ENCODE data around the gene COX18.

The COX18 gene, protein sequence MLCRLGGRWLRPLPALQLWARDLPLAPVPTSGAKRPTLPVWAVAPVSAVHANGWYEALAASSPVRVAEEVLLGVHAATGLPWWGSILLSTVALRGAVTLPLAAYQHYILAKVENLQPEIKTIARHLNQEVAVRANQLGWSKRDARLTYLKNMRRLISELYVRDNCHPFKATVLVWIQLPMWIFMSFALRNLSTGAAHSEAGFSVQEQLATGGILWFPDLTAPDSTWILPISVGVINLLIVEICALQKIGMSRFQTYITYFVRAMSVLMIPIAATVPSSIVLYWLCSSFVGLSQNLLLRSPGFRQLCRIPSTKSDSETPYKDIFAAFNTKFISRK

DNA sequence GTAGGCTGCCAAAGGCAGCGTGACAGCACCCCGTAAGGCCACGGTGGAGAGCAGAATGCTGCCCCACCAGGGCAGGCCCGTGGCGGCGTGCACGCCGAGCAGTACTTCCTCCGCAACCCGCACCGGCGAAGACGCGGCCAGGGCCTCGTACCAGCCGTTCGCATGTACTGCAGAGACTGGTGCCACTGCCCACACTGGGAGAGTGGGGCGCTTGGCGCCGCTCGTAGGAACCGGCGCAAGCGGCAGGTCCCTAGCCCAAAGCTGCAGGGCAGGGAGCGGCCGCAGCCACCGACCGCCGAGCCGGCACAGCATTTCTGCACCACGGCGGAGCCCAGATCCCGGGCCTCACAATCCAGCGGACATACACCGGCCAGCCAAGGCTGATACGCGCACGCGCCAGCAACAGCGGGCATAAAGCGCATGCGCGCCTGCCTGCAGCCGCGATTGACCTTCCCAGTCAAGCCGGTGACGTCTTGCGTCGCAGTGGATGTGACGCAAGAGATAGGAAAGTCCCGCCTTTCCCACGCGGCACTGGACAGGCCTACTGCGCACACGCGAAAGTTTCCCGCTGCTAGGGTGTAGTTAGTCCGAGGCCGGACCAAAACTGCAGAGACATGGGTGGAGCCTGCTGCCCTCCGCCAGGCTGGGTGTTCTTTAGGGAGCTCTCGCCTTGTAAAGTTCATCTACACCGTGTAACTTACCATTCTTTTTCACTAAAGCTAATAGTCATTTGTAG lies at the start of gene COX18:
Gene COX18, minus strand, starts transcription at position 379 of the 736 bp plus-strand sequence. Its CDS starts 67 bp downstream, at position 312.
- peak; percentile 94 to 97 for DNase-seq

DNA sequence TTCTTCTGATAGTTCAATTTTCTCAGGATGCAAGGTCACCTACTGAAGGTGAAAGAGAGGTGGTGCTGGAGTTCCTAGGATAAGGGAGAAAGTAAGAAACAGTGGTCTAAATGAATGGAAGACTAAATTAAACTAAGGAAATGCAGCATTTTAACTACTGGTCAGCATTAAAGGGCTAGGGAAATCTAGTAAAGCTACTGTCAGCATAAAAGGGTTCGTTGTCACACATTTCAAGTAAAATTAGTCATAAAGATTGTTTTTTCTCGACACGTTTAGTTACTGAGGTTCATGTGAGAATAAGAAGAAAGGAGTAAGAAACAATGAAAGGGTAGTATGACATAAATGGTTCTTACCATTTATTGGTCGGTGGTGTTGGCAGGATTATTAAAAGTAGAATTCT lies 40.0 kb upstream of the COX18 start:
- no peak for DNase-seq

DNA sequence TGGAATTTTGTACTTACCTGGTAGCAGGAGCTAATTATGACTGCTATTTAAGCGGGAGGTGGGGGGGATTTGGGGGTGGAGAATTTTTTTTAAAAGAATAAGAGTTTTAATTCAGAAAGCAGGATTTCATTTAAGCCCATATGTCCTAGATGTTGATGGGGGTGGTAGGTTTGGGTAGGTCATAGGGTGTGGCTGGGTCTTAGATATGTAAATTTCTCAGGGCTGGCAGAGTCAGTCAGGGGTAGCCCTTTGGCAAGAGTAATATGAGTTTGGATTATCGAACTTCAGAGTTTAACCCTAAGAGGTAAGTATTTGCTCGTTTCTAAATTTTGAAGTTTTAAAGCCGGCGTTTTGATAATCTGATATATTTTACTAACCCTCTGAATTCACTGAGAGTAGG lies 35.2 kb upstream of the COX18 start:
- DNase-seq: no peak

DNA sequence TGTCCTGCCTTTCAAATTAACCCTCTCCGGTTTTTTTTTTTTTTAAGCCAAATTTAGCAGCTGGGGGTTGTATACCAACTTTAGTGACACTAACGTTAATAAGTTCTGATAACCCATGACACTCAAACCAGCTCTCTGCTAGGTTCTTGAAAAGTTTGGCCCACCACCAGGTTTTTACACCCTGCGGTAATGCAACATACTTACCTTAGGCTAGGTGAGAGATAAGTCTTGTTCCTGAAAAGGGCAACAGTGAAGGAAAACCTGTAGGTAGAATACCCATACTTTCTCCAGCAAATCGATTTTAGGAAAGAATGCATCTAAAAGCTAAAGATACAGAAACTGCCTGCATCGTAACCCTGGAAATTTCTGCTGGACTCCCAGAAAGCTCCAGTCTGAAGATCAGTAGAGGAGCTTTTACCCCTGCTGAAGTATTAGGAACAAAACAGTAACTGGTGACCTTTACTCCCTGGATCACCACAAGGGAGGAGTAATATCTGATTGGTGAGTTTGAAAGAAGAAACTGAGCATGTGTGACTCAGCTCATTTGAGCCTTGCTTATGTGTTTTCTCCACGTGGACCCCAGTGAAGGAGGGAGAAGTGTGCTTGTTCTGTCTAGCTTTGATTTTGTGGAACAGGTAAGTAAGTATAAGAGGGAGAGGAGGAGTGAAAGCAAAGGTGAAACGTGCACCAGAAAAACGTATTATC lies 34.4 kb upstream of the COX18 start:
- DNase-seq: no peak

DNA sequence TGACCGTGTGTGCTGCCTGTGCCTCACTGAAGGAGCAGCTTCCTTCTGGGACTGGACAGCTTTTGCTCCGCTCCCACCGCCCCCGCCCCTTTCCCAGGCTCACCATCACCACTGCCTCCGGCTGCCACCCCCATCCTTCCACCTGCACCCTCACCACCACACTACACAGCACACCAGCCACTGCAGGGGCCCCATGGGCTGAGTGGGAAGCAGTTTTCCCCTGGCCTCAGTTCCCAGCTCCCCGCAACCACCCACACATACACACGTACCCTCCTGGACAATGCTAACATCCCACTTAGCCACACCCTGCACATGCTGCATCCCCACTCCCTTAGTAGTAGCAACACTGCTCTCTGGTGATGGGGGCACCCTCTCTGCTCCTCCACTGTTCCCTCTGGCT lies 29.6 kb upstream of the COX18 start:
- no peak for DNase-seq

DNA sequence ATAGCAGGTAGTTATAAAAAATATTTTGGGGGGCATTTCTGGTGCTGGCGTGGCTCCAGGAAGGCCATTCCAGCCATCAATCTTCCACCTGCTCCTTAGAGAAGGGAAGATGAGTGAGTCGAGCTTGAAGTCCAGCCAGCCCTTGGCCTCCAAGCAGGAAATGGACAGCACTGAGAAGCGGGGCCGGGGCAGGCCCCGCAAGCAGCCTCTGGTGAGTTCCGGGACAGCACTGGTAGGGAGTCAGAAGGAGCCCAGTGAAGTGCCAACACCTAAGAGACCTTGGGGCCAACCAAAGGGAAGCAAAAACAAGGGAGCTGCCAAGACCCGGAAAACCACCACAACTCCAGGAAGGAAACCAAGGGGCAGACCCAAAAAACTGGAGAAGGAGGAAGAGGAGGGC lies 29.2 kb upstream of the COX18 start:
- DNase-seq: no peak

DNA sequence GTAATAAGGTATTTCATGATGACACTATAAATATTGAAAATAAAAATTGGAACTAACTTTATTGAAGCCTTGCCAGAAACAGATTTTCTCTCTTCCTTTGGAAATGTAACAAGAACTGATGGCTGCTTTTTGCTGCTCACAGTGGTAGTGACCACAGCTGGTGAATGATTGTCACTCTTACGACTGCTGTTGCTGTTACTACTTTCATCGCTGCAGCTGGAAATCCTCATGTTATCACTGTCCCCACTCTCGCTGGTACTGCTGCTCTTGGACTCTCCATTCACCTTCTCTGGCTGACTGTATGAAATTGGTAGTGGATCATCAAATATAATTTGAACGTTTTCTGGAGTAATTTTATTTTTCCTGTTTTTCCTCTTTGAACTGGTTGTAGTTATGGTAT lies 28.5 kb upstream of the COX18 start:
- no peak for DNase-seq

DNA sequence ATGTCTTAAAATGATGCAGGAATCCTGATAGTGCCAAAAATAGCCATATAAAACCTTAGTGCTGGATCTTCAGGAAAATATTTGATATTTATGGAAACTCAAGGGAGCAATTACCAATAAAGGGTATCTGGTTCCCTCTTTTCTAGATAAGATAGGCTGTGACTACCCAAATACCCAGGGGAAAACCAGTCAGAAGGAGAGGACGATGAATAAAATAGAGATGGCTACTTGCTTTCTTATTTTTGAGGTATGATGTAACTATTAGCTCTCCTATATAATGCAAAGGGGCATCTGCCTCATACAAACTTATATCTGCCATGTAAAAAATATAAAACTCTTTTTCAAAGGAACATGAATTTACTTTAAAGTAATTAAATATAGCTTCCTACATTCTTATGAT lies 23.4 kb upstream of the COX18 start:
- no peak for DNase-seq

DNA sequence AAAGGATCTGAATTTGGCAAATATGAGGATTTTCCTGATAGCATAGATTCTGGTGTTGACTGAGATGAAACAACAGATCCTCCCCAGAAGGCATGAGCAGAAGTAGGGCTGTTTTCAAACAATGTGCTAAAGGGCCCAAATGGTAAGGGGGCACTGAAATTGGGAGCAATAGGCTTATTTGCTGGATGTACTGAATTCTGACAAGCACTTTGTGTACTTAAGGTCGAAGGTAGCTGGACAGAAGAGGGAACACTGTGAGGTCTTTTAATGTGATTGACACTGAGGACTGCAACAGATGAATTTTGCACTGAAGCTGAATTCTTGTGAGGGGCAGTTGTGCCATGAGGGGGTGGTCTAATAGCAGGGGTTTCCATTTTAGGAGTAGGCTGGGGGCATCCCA lies 21.2 kb upstream of the COX18 start:
- DNase-seq: no peak

DNA sequence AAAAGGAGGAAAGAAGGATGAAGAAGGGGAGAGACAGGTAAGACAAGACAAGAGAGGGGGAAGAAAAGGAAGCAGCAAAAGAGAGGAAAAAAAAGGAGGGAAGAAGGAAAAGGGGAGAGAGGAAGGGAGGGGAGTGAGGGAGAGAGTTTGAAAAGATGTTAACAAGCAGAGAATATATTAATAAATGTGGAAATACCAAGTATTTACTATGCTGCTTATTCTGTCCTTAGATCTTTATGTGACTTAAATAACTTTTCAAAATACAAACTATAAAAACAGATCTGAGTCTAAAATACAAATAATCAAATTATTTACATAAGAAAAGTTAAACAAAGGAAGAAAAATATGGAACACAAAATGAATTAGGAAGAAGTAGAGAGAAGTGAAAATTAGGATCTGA lies 18.4 kb upstream of the COX18 start:
- no peak for DNase-seq

DNA sequence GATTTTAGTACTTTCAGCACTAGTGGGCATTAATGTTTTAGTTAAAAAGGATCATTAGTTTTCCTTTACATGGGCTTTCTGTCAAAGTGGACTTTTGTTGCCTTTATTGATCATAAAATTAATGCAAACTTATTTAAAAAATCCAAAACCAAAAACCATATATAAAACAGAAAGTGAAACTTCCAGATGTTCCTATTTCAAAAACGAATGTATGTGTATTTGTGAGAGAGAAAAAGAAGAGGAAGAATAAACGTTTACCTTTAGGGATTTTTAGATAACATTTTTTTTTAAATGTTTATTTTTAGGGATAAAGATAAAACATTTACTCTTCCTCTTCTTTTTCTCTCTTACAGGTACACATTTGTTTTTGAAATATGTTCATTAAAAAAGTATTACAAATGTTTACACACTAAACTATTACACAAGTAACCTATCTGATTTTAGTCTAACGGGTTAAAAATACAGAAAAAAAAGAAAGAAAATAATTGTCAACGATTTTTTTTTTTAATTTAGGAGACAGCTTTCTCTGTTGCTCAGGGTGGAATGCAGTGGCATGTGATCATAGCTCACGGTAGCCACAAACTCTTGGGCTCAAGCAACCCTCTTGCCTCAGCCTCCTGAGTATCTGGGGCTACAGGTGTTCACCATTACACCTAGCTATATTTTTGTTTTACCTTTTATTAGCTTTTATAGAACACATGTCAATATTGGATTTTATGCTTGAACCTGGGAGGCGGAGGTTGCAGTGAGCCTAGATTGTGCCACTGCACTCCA lies 16.8 kb upstream of the COX18 start:
- DNase-seq: no peak

DNA sequence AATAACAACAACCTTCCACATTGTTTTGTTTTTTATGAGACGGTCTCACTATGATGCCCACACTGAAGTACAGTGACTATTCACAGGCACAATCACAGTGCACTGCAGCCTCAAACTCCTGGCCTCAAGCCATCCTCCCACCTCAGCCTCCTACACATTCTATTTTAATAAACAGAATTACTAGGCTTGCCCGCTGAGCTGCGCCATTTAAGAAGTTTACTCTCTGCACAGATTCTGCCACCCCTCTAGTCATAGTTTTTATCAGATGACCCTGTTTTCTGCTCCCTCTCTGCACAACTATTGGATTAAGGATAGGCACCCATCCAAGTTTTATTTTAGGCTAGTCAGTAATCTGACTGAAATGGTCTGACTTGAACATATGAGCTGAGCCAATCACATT lies 11.3 kb upstream of the COX18 start:
- no peak for DNase-seq

DNA sequence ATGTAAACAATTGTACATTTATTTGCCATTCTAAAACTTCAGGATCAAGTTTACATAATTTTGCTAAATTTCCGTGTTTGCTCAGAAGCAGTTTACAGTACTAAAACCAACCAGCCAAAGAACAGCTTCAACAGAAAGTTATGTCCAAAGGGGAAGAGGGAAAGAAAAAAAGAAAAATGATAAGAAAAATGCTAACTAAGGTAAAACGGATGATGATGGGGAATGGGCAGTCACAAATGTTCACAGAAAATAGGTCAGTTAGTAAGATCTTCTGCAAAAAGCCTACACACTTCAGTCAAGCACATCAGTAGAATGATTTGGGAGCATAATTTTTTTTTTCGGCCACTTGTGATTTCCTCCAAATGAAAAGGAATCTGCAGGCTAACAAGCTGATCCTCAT lies 6.3 kb upstream of the COX18 start:
- DNase-seq: no peak

DNA sequence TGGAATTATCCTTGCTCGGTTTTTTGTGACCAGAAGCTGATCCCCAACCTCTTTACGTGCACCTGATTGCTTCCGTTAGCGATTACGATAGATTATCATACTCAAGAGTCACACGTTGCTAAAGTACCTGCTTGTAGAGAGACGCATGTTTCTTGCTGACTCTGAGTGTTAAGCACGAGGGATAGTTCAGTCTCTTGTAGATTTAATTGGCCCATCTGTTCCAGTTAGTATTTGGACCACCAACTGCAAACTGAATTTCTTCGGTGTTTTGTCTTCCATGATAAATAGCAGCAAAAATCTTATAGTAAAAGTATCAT lies 516 bp upstream of the COX18 start:
- no peak for DNase-seq

DNA sequence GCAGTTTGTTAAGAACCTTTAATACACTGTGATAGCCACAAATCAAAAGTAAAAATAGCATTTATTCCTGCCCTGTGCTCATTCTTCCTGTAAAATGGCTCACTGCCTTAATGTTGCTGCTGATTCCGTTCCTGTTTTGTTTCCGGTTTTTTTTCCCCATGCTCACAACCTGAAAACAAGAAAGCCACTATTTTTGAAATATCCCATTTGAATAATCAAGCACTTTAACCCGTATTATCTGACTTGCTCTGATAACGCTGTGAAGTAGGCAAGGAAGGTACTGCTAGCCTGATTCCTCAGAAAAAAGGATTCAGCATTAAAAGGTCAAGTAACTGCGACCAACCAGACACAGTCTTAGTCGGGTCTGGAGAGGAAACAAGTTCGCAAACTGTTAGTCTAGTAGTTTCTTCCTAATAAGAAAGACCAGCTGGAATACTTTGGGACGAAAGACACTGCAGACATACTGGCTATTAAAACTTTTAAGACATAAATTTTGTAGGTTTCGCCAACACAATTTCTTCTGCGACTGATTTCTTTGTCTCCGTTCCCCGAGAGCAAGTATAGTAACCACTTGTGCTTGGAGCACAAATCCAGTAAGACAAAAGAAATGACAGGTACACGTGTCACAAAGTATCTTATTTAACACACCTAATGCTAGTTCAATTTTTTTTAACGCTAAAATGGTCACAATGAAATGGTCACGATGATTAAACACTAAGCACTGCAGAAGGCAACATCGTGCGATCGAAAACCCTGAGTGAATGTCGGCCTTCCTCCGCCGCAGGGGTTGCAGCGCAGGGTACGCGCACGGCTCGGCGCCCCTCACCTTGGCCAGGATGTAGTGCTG lies 802 bp downstream of the COX18 start:
- DNase-seq: peak in 1 of 2 experiments; percentile 38

DNA sequence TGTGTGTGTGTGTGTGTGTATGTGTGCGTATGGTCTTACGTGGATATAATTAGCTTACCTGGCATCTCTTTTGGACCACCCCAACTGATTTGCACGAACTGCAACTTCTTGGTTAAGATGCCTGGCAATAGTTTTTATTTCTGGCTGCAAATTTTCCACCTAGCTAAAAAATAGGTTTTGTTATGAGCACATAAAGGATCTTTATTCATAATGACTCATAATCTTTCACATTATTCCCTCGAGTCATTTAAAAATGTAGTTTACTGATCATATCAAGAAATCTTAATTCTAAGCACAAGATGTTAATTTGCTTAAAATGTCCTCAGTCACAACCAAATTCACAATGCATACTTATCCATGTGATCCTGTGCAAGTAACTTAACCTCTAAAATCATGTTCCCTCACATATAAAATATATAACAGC lies 1.5 kb downstream of the COX18 start:
- DNase-seq: no peak

DNA sequence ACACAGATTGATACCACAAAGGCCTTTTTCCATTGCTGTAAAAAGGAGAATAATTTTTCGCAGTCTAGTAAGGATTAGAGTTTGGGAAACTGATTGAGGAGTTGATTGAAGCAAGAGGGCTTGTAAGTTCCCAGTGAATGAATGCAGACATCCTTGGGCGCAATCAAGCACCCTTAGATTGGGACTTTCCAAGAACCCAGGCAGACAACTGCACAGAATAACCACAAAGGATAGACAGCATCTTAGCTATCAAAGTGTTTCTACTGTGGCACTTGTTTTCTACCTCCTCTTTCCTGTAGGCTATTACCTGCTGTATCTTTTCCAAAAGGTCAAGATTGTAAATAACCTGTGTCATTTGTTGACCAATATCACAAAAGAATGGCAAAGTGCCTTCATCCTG lies 2.6 kb downstream of the COX18 start:
- DNase-seq: no peak

DNA sequence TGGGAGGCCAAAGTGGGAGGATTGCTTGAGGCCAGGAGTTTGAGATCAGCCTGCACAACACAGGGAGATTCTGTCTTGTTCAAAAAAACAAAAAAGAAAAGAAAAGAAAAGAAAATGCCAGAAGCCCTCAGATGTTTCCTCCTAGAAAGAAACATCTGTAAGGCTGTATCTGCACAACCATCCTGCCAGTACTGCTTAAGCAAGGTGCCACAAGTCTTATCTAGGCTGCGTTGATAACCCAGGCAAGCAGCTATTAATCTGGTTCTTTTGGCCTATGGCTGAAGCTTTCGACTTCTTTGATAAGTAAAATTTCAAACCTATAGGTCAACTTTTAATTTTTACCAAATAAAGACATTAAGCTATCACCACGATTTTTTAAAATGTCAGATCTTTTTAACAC lies 3.1 kb downstream of the COX18 start:
- no peak for DNase-seq

DNA sequence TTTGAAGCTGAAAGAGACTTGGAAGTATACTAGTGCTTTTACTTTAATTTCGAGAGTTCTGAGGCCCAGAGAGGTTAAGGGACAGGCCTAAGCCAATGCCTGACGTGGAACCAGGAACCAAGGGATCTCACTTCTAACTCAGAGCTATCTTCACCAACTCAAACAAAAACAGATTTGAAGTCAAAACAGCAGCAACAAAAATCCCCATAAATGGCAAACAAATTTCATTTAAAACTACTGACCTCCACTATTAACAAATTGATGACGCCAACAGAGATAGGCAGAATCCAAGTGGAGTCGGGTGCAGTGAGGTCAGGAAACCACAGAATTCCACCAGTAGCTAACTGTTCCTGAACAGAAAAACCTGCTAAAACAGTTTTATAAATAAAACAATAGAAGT lies 5.0 kb downstream of the COX18 start:
- DNase-seq: no peak

DNA sequence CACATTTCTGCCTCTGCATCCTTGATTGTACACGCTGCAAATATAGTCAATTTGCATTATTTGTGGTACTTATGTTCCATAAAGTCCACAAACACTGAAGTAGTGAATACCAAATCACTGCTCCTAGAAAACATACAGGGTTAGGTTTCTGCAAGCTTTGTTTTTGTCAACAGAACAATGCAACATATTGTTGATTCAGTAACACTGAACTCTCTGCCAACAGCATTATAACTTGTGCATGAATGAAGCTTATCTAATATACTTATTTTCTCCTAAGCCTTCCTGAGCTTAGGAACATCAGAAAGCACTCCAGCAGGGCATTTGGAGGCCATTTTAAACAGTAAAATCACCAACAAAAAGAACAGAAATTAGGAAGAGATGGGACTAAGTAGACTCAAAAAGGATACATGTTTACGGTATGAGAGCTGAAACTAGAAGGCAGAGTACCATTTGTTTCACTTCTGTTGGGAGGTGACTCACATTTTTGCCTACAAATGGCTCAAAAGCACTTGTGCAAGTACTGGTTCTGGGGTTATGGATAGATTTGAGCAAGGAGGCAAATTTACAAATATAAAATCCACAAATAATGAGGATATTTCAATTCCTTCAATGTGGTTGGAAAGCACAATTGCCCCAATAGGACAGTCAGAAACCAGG lies 14.1 kb downstream of the COX18 start:
- DNase-seq: no peak

DNA sequence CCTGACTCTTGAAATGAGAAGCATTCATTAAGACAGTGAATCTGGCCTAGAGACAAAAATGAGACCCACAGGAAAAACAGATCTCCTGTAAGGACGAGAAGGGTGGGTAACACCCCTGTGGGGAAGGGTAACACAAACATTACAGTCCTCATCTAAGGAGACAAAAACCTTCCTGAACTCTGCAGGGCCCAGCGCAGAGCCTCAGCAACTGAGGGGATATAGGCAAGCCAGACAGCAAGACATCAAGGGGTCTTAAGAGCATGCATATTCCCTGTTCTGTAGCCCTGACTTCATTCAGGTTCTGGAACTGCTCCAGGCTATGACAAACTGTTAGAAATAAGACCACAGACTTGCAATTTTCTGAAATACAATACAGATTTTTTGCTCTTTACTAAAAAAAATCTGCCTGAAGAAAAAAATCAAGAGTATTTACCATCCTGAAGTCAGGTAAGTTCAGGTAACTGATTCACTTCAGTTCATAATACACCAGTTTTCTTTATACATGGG lies 15.5 kb downstream of the COX18 start:
- no peak for DNase-seq

DNA sequence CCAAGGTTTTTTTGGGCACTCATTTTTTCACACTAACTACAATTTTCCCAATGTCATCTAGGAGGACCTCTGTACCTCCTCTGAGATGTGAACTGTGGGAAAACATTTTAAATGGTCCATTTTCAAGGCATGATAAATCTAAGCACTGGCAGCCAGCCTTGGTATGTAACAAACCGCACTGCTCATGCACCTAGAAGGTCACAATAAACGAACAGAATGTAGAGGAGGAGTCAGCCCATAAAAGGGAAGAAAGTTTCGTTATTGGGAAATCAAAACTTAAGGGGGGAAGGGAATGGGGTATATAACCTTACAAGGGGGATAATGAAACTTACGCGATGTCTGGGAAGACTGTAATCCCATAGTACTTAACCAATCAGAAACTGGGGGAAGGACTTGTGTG lies 16.4 kb downstream of the COX18 start:
- DNase-seq: no peak

All from NCI-H2081 (cell line).